Pancreas (tissue), 10 donors: ENCODE data around the gene WHRN. TPM values are rescaled to one million over a fixed set of nuclear protein-coding genes. Genes with fewer than 3 reads are reported as not detected.

Experiments
- ATAC-seq, 4 donors: fragments of 200-7000 bp; cut with Tn5 transposase; one replicate each; pipeline versions ENCODE4 v1.8.0 to v1.9.1; 2020; ENCODE audit warnings: mild to moderate bottlenecking in 4 of 4, moderate library complexity in 4 of 4
- DNase-seq, 6 donors: peaks; one replicate each; pipeline ENCODE4 v3.0.0-alpha.2; 2020
- FAIRE-seq: peaks from 2 replicates; lab custom pipeline; 2012; peaks lifted over from hg19 to GRCh38; lab: Jason Lieb, UNC
- H3K27ac ChIP-seq, 4 donors: fragments of 200-600 bp; sonication (generic); 1 replicate in 3 of 4; 2 replicates in 1 of 4; pipeline versions ENCODE4 v1.5.0 to v1.8.0; 2020
- H3K27me3 ChIP-seq, 4 donors: fragments of 200-600 bp; one replicate each; pipeline ENCODE4 v1.8.0; 2021
- H3K36me3 ChIP-seq, 3 donors: fragments of 200-600 bp; sonication (generic) in 1 of 3; one replicate each; pipeline versions ENCODE4 v1.5.0 to v1.8.0; 2020 to 2021
- H3K4me1 ChIP-seq, 3 donors: fragments of 200-600 bp; one replicate each; pipeline ENCODE4 v1.8.0; 2021
- H3K4me3 ChIP-seq, 4 donors: fragments of 200-600 bp; sonication (generic) in 2 of 4; one replicate each; pipeline versions ENCODE4 v1.5.0 to v1.8.0; 2020 to 2021
- H3K9me3 ChIP-seq, 4 donors: fragments of 200-600 bp; one replicate each; pipeline ENCODE4 v1.8.0; 2021
- WGBS, 2 donors: extraction: QIAGEN DNeasy Blood & Tissue Kit; methylation state at CpG; one replicate each; pipeline ENCODE4 v1.1.7; 2013; 5-methylcytosine and 5-hydroxymethylcytosine counted together
- intact Hi-C, 3 donors: fragments of 100-400 bp; cut with DNase I; formaldehyde crosslinking; loops; one replicate each; pipeline versions ENCODE4 v1.11.1 to v1.14.2; 2022
- polyA plus RNA-seq, 2 donors: library from polyadenylated mRNA; stranded (reverse); fragments of 200-250 nt; gene quantifications; one replicate each; pipeline ENCODE4 v1.2.3, GENCODE V29; 2013
- total RNA-seq, 6 donors: library from RNA; stranded (reverse); fragmentation: NEBNext Ultra II Directional in 4 of 6; extraction: Animal tissue kit (Norgen Biotek cat#: 25700) in 4 of 6; gene quantifications; one replicate each; pipeline versions ENCODE4 v1.2.1 to v1.2.4, GENCODE V29; 2021 to 2023
- TF ChIP-seq, protein P1 (sequence below), 4 donors: fragments of 200-600 bp; sonication (generic) in 3 of 4; IDR thresholded peaks; one replicate each; pipeline versions ENCODE4 v1.5.0 to v1.8.0; 2021; ENCODE audit warnings: antibody characterized with exemption in 4 of 4
- donor health status: healthy with polysubstance abuse.
- donor health status: DM: no; HTN: no; CAD: no; lungs with moderate emphysema.
- donor health status: DM: no; HTN: no; CAD: no.
- donor health status: control.
- donor health status: control.
- donor health status: Bipolar disorder and iron deficiency.
- donor health status: DM: yes; HTN: yes; CAD: no.
- donor health status: DM: no; HTN: no; CAD: no.
- donor health status: DM: no; HTN: no; CAD: no.
- donor health status: DM: yes; HTN: yes; CAD: no.

Gene WHRN
- total and polyA plus RNA-seq, 8 donors, result 6.7 to 32.2 (median 8.6) TPM

DNA sequence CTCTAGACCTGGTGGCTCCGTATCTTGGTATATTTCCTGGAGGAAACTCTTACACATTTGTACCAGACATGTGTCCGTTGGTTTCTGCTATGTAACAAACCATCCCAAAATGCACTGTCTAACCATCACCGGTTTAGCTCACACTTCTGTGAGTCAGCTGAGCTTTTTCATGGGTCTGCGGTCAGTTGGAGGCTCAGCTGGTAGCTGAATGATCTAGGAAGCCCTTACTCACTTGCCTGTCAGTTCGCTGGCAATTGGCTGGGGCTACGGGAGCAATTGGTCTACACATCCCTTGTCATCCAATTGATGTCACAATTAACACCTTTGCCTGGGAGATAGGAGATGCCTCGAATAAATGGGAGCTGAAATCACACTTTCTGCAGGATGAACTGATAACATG is 11.6 kb upstream of the WHRN start:
- H3K27ac ChIP-seq, result no peak overlapping the region
- intact Hi-C loops, result no loop called here
- no peaks in the 10 kb centered on the region for H3K27me3 ChIP-seq
- H3K4me3 ChIP-seq, result no peak overlapping the region
- 54 to 58% methylated on average over 7 of the region's 7 CpGs for WGBS, 2 donors
- ATAC-seq (no peak), DNase-seq (no peak), FAIRE-seq (no peak)
- H3K36me3 ChIP-seq, result no peaks in the 10 kb centered on the region
- no peaks in the 10 kb centered on the region for H3K4me1 ChIP-seq
- TF ChIP-seq, protein P1, sequence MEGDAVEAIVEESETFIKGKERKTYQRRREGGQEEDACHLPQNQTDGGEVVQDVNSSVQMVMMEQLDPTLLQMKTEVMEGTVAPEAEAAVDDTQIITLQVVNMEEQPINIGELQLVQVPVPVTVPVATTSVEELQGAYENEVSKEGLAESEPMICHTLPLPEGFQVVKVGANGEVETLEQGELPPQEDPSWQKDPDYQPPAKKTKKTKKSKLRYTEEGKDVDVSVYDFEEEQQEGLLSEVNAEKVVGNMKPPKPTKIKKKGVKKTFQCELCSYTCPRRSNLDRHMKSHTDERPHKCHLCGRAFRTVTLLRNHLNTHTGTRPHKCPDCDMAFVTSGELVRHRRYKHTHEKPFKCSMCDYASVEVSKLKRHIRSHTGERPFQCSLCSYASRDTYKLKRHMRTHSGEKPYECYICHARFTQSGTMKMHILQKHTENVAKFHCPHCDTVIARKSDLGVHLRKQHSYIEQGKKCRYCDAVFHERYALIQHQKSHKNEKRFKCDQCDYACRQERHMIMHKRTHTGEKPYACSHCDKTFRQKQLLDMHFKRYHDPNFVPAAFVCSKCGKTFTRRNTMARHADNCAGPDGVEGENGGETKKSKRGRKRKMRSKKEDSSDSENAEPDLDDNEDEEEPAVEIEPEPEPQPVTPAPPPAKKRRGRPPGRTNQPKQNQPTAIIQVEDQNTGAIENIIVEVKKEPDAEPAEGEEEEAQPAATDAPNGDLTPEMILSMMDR (IDR thresholded peaks at IDR 0.05), result no peak
- no peaks in the 10 kb centered on the region for H3K9me3 ChIP-seq

DNA sequence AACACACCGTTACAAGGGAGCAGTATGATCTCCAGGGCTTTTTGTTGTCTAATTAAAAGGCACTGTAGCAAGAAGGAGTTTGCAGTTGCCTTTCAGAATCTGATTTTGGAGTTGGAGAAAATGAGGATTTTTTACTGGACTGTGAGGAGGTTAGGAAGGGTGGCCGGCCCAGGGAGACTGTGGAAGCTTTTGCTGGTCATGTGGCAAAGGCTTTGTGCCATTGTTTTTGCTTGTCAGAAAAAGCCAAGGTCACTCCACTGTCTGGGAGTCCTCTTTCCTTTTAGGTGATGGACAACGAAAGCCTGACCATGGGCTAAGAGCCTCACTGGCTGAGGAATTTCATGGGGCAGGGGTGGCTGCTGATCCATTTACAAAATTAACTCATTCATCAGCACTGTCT is 10.3 kb upstream of the WHRN start:
- 60 to 61% methylated on average over 3 of the region's 3 CpGs for WGBS, 2 donors
- no peak for DNase-seq
- intact Hi-C loops, result no loop called here
- Histone ChIP-seq H3K27me3 (no peaks in the 10 kb centered on the region), H3K4me3 (no peak overlapping the region), H3K27ac (no peak overlapping the region), H3K9me3 (no peaks in the 10 kb centered on the region), H3K36me3 (no peaks in the 10 kb centered on the region), H3K4me1 (no peaks in the 10 kb centered on the region)
- TF ChIP-seq, protein P1 (IDR thresholded peaks at IDR 0.05), result no peak
- no peak for ATAC-seq
- no peak for FAIRE-seq

DNA sequence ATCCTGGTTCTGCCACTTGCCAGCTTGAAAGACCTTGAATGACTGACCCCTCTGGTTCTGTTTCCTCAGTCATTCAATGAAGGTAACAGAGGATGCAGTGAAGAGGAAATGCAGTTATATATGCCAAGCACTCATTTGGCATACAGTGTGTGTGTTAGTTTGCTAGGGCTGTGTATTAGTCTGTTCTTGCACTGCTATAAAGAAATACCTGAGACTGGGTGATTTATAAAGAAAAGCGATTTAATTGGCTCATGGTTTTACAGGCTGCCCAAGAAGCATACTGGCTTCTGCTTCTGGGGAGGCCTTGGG is 8.6 kb upstream of the WHRN start:
- FAIRE-seq (no peak), ATAC-seq (no peak), DNase-seq (no peak)
- 79 to 80% methylated on average over 1 of the region's 1 CpG for WGBS, 2 donors
- no peaks in the 10 kb centered on the region for H3K4me1 ChIP-seq
- no peaks in the 10 kb centered on the region for H3K27me3 ChIP-seq
- H3K4me3 ChIP-seq, result no peak overlapping the region
- TF ChIP-seq, protein P1 (IDR thresholded peaks at IDR 0.05), result no peak
- no peak overlapping the region for H3K27ac ChIP-seq
- intact Hi-C loops, result no loop called here
- no peaks in the 10 kb centered on the region for H3K9me3 ChIP-seq
- H3K36me3 ChIP-seq, result no peaks in the 10 kb centered on the region

GRCh38 chr9:114513055-114513958 is 8.0 kb upstream of the WHRN start:
- Histone ChIP-seq H3K4me3 (no peak overlapping the region), H3K4me1 (no peaks in the 10 kb centered on the region), H3K9me3 (no peaks in the 10 kb centered on the region), H3K27ac (no peak overlapping the region), H3K27me3 (no peaks in the 10 kb centered on the region), H3K36me3 (no peaks in the 10 kb centered on the region)
- DNase-seq, result no peak
- 65 to 75% methylated on average over 10 of the region's 10 CpGs for whole genome bisulfite sequencing, 2 donors
- intact Hi-C loops, result no loop called here
- TF ChIP-seq, protein P1 (IDR thresholded peaks at IDR 0.05), result no peak
- no peak for FAIRE-seq
- ATAC-seq, result no peak
